Peyer's patch (tissue), 4 donors: ENCODE results near the gene VWA1.

Experiments
- CTCF ChIP-seq, 6 experiments: fragments of 450-650 bp in 4 of 6; fragments of 200-600 bp in 2 of 6; sonication (generic) in 1 of 6; IDR thresholded peaks; one replicate each; pipeline ENCODE4 v1.5.1; 2017 to 2019; ENCODE audit warnings: antibody characterized with exemption in 6 of 6, mild to moderate bottlenecking in 3 of 6, moderate library complexity in 1 of 6
- POLR2A ChIP-seq, 2 donors: fragments of 450-650 bp; IDR thresholded peaks; one replicate each; pipeline ENCODE4 v1.5.1; 2017; ENCODE audit warnings: antibody characterized with exemption in 2 of 2, mild to moderate bottlenecking in 2 of 2, moderate library complexity in 2 of 2

GRCh38 chr1:1426496-1427105 is 8.9 kb upstream of the VWA1 start:
- TF ChIP-seq CTCF (IDR thresholded peaks at IDR 0.05) (no peak), POLR2A (IDR thresholded peaks at IDR 0.05) (no peak)
